Large intestine (tissue), 12 donors: ENCODE results near the gene PAPPA. TPM values are rescaled to one million over a fixed set of nuclear protein-coding genes. Genes with fewer than 3 reads are reported as not detected.

ENCODE experiments used
- DNase-seq, 2 donors: peaks; one replicate each; pipeline versions ENCODE4 v3.0.0 to v3.0.0-alpha.2; 2013
- H3K27ac ChIP-seq: one replicate; pipeline ENCODE4 v1.5.1; 2013; ENCODE audit warnings: low read length
- H3K27me3 ChIP-seq: 2 replicates; pipeline ENCODE4 v1.6.1; 2013; ENCODE audit warnings: low read length; ENCODE audit not compliant: control insufficient read depth, insufficient read depth
- H3K36me3 ChIP-seq: 2 replicates; pipeline ENCODE4 v1.6.1; 2013; ENCODE audit warnings: low read length; ENCODE audit not compliant: control insufficient read depth, insufficient read depth
- H3K4me1 ChIP-seq: one replicate; pipeline ENCODE4 v1.6.1; 2013; ENCODE audit warnings: low read length; ENCODE audit not compliant: control insufficient read depth, insufficient read depth
- H3K4me3 ChIP-seq: one replicate; pipeline ENCODE4 v1.5.1; 2013; ENCODE audit warnings: low read length
- H3K9me3 ChIP-seq: one replicate; pipeline ENCODE4 v1.6.1; 2013; ENCODE audit warnings: mild to moderate bottlenecking, low read depth, low read length, moderate library complexity; ENCODE audit not compliant: control insufficient read depth
- WGBS: methylation state at CpG from one replicate; pipeline ENCODE4 v1.1.5; 2013; ENCODE audit warnings: low lambda C conversion rate; ENCODE audit not compliant: insufficient coverage; 5-methylcytosine and 5-hydroxymethylcytosine counted together
- long read RNA-seq, 11 donors: transcript quantifications; one replicate each; lab custom pipeline, GENCODE V29; 2026
- polyA plus RNA-seq: library from polyadenylated mRNA; unstranded; fragments of 120-200 nt; gene quantifications from one replicate; pipeline ENCODE4 v1.2.1, GENCODE V29; 2013

Gene PAPPA, protein sequence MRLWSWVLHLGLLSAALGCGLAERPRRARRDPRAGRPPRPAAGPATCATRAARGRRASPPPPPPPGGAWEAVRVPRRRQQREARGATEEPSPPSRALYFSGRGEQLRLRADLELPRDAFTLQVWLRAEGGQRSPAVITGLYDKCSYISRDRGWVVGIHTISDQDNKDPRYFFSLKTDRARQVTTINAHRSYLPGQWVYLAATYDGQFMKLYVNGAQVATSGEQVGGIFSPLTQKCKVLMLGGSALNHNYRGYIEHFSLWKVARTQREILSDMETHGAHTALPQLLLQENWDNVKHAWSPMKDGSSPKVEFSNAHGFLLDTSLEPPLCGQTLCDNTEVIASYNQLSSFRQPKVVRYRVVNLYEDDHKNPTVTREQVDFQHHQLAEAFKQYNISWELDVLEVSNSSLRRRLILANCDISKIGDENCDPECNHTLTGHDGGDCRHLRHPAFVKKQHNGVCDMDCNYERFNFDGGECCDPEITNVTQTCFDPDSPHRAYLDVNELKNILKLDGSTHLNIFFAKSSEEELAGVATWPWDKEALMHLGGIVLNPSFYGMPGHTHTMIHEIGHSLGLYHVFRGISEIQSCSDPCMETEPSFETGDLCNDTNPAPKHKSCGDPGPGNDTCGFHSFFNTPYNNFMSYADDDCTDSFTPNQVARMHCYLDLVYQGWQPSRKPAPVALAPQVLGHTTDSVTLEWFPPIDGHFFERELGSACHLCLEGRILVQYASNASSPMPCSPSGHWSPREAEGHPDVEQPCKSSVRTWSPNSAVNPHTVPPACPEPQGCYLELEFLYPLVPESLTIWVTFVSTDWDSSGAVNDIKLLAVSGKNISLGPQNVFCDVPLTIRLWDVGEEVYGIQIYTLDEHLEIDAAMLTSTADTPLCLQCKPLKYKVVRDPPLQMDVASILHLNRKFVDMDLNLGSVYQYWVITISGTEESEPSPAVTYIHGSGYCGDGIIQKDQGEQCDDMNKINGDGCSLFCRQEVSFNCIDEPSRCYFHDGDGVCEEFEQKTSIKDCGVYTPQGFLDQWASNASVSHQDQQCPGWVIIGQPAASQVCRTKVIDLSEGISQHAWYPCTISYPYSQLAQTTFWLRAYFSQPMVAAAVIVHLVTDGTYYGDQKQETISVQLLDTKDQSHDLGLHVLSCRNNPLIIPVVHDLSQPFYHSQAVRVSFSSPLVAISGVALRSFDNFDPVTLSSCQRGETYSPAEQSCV (N-terminal part only)
- 2.2 TPM for polyA plus RNA-seq
- long read RNA-seq, donor 1, result 0 reads
- long read RNA-seq, donor 2, result 0 reads
- long read RNA-seq, donor 3, result 0 reads
- long read RNA-seq, donor 4, result 0 reads
- long read RNA-seq, donor 5, result 0 reads
- long read RNA-seq, donor 6, result 0 reads
- long read RNA-seq, donor 7, result 0 reads
- long read RNA-seq, donor 8, result 0 reads
- long read RNA-seq, donor 9, result 0 reads
- long read RNA-seq, donor 10, result 0 reads
- long read RNA-seq, donor 11, result 0 reads

DNA sequence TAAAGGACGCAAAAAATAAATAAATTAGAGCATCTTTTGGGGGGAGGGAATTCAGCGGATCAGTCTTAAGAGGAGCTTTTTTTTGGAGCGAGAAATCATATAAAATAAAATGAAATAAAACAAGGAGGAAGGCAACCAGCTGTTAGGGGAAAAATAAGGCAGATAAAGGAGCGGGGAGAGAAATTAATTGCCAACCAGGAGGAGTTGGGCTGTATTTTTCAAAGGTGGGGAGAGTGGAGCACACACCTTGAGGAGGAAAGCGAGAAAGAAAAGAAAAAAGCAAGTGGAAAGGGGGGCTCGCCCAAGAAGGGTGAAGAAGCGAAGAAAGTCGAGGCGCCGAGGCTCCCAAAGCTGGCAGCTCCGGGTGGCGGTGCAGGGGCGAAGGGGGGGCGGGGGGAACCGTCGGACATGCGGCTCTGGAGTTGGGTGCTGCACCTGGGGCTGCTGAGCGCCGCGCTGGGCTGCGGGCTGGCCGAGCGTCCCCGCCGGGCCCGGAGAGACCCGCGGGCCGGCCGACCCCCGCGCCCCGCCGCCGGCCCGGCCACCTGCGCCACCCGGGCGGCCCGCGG is at the start of gene PAPPA:
Gene PAPPA (plus strand): TSS at position 27 of the 569 bp plus-strand sequence. CDS start 382 bp downstream, at position 409.
- H3K27me3 ChIP-seq, result peaks cover 62% of the 10 kb centered on the region
- H3K4me1 ChIP-seq, result peaks cover 21% of the 10 kb centered on the region
- WGBS, result 0% methylated on average over 6 of the region's 41 CpGs
- H3K27ac ChIP-seq, result no peak within 1 kb of the TSS
- H3K36me3 ChIP-seq, result no peaks in the 10 kb centered on the region
- H3K4me3 ChIP-seq, result peak within 1 kb of the TSS; percentile 30
- H3K9me3 ChIP-seq, result peaks cover 2% of the 10 kb centered on the region
- DNase-seq, result no peak

DNA sequence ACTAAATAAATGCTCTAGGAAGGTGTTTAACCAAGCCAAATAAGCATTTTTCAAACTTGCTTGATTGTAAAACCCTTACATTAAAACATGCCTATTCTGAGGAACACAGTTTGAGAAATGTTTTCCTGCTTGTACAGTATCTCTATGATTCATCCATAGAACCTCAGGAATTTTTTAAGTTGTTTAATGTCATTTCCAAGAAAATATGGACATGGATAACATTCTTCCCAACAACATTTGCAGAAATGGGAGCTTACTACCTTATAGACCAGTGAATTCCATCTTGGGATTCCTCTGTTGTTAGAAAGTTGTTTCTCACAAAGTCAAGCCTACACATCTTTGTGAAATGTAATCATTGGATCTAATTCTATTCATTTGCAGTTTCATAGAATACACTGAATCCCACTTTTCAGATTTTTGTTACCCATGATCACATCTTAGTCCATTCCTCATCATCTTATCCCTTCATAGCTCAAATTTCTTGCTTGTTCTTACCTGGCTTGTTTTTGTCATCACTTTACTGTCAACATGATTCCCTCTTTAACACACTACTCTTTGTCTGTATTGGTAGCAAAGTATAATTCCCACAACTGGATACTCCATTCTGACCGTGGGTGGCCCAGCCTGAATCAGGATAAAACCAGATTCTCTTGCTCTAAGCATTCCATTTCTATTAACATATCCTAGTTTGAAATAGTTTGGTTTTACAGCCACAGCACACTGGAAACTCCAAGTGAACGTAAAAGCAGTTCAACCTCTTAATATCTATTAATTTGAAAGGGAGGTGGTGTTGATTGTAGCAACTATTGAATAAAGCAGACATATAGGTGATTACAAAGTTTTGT is 49.4 kb upstream of the PAPPA start:
- no peaks in the 10 kb centered on the region for H3K4me1 ChIP-seq
- DNase-seq, result no peak
- 67% methylated on average over 2 of the region's 2 CpGs for WGBS
- no peaks in the 10 kb centered on the region for H3K27me3 ChIP-seq
- no peak overlapping the region for H3K4me3 ChIP-seq
- no peaks in the 10 kb centered on the region for H3K9me3 ChIP-seq
- H3K36me3 ChIP-seq, result no peaks in the 10 kb centered on the region
- no peak overlapping the region for H3K27ac ChIP-seq

DNA sequence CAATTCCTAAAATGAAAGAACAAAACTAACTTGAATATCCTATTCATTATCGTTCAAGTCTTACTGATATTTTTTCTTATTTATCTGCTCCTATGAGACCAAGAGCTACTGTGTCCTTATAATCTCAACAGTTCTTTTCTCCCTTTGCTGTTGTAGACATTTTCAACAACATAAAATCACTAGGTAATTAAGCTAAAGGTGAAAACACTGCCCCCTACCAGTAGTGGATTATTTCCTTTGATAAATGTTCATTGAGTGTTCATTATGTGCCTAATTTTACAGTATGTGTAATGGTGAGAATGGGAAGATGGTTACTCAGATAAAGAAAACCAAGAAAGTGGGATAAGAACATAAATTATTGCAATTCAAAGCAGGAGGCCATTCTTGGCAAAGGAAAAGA is 41.4 kb upstream of the PAPPA start:
- H3K9me3 ChIP-seq, result no peaks in the 10 kb centered on the region
- no peak overlapping the region for H3K4me3 ChIP-seq
- no peaks in the 10 kb centered on the region for H3K4me1 ChIP-seq
- H3K27ac ChIP-seq, result no peak overlapping the region
- H3K36me3 ChIP-seq, result no peaks in the 10 kb centered on the region
- no peak for DNase-seq
- WGBS, result 100% methylated on average over 1 of the region's 1 CpG
- no peaks in the 10 kb centered on the region for H3K27me3 ChIP-seq

DNA sequence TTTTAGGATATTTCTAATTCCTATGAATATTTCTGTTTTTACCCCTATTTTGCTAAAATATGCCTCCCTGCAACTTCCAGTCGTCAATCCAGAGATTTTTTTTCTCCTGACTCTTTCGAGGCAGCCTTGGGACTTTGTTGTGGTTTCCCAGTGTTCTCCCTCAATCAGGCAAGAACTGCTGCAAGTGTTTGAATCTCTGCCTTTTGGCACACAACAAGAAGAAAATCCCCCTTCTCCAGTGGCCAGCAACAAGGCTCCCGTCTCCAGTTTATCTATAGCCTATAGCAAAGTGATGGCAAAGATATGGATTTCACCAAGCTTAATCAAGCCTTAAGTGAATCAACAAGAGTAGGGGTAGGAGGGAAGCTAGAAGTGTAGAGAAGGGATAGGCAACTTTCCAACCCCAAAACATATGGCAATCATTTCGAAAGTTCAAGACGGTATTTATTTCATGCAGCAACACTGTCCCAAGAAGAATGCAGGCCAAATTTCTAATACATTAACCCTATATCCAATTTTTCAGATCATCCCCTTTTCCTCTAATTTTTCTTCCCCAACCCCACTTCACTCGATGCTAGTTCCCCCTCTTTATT is 37.7 kb upstream of the PAPPA start:
- 63% methylated on average over 1 of the region's 6 CpGs for WGBS
- Histone ChIP-seq H3K9me3 (no peaks in the 10 kb centered on the region), H3K4me1 (no peaks in the 10 kb centered on the region), H3K27ac (no peak overlapping the region), H3K36me3 (no peaks in the 10 kb centered on the region), H3K4me3 (no peak overlapping the region), H3K27me3 (no peaks in the 10 kb centered on the region)
- no peak for DNase-seq

DNA sequence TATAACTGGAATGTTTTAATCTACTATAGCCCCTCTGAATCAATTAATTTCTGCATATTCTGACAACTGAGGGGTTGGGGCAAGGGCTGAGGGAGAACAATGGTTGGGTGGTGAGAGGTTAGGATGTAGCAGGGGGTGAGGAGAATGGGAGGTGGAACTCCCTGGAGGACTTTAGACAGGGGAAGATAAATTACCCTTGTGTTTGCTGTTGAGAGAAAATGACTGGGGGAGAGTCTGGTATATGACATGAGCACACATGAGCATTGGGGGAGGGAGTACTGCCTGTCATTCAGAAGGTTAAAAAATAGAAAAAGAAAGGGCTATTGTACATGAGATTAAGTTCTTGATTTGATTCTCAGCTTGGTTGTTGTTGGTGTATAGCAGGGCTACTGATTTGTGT is 37.2 kb upstream of the PAPPA start:
- H3K4me3 ChIP-seq, result no peak overlapping the region
- no peaks in the 10 kb centered on the region for H3K9me3 ChIP-seq
- H3K36me3 ChIP-seq, result no peaks in the 10 kb centered on the region
- DNase-seq, result no peak
- no peak overlapping the region for H3K27ac ChIP-seq
- no peaks in the 10 kb centered on the region for H3K27me3 ChIP-seq
- no peaks in the 10 kb centered on the region for H3K4me1 ChIP-seq

DNA sequence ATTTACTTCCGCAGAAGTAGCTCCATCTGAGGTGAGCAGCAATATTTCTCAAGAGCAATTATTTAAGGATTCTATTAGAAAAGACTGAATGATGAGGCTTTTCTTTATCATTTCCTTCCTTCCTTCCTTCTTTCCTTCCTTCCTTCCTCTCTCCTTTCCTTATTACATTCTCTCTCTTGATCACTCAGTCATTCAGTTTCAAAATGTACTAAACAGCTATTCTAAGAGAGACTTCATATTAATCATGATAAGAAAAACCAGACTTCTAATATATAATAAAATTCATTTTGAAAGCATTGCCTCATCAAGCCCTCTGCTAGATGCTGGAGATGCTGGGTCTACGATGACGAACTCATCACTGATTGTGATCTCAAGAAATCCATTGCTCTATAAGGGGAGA is 30.4 kb upstream of the PAPPA start:
- DNase-seq, result no peak
- no peak overlapping the region for H3K4me3 ChIP-seq
- H3K27ac ChIP-seq, result no peak overlapping the region
- H3K4me1 ChIP-seq, result no peaks in the 10 kb centered on the region
- no peaks in the 10 kb centered on the region for H3K9me3 ChIP-seq
- WGBS, result 91% methylated on average over 1 of the region's 3 CpGs
- H3K36me3 ChIP-seq, result no peaks in the 10 kb centered on the region
- no peaks in the 10 kb centered on the region for H3K27me3 ChIP-seq

DNA sequence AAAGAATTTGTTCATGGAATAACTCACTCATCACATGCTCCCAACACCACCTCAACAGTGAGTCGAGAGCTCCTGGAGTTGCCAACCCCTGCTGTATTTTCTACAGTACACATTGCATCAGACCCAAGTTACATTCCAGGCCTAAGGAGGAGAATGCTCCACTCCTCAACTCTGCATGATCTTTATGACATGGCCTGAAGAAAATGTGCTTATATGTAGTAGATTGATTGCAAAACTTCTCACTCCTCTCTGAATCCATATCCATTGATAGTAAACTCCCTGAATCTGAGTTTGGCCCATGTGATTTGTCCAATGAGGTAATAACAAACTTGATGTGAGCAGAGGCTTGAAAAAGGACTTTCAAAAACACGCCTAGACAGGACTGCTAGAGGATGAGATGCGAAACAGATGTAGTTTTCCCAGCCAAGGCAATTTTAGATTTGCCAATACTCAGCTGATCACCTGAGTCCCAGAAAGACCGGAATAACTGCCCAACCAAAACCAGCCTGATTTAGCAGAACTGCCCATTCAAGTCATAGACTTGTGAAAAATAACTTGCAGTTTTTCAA is 29.0 kb upstream of the PAPPA start:
- Histone ChIP-seq H3K4me1 (no peaks in the 10 kb centered on the region), H3K4me3 (no peak overlapping the region), H3K27ac (no peak overlapping the region), H3K36me3 (no peaks in the 10 kb centered on the region), H3K9me3 (no peaks in the 10 kb centered on the region), H3K27me3 (no peaks in the 10 kb centered on the region)
- WGBS, result no CpG with 5 or more reads among the region's 4 CpGs
- DNase-seq, result no peak

DNA sequence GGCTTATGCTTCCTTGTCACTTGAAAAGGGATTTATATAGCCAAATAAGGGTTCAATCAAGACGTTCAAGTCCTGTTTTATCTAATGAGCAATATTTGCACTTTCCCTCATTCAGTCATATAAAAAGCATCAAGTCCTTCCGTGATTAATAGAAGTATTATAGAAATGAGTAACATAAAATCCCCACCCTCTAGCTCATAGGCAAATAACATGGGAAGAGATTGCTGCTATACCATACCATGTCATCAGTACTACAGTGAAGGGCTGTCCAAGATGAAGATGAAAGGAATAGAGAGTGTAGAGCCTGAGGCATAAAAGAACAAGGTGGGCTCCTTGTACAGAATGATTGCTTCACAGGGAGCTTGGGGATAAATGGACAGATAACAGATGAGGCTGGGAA is 20.4 kb upstream of the PAPPA start:
- H3K9me3 ChIP-seq, result no peaks in the 10 kb centered on the region
- WGBS, result 50% methylated on average over 2 of the region's 2 CpGs

DNA sequence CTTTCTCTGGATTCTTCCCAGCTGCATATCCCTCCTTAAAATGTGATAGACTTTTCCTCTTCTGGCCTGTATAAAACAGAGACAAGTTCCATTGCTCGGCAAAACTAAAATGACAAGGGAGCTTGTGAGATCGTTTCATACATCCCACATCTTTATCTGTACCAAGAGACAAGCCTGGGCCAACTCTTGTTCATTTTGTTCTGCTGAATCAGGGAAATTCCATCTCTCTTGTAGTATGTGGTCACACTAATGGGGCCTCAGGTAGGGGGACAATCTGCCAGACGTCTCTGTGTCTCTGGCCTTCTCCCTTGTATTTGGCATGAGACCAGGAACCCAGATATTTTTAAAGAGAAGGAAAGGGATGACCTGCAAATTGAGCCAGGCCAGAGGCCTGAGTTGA is 18.6 kb upstream of the PAPPA start:
- no peak overlapping the region for H3K27ac ChIP-seq
- no peaks in the 10 kb centered on the region for H3K4me1 ChIP-seq
- DNase-seq, result no peak
- no peaks in the 10 kb centered on the region for H3K36me3 ChIP-seq
- no peaks in the 10 kb centered on the region for H3K9me3 ChIP-seq
- no CpG with 5 or more reads among the region's 3 CpGs for WGBS
- H3K27me3 ChIP-seq, result peaks cover 3% of the 10 kb centered on the region
- H3K4me3 ChIP-seq, result no peak overlapping the region

More for the DNA sequence above, 20.4 kb upstream of the PAPPA start:
- Histone ChIP-seq H3K36me3 (no peaks in the 10 kb centered on the region), H3K4me1 (no peaks in the 10 kb centered on the region), H3K27ac (no peak overlapping the region), H3K4me3 (no peak overlapping the region), H3K27me3 (peaks cover 3% of the 10 kb centered on the region)
- no peak for DNase-seq
